Mesenchymal stem cell (in vitro differentiated cells and primary cell): ENCODE data around the gene PHF23.

ENCODE experiments used
- DNase-seq: peaks from one replicate; pipeline ENCODE4 v3.0.0-alpha.2; 2013
- H2AFZ ChIP-seq: one replicate; pipeline ENCODE4 v1.6.1; 2013; ENCODE audit warnings: low read depth, mild to moderate bottlenecking, control low read depth, inconsistent platforms, low read length, moderate library complexity
- H2AK5ac ChIP-seq: 2 replicates; pipeline ENCODE4 v1.6.1; 2013; ENCODE audit warnings: low read length, moderate library complexity, mild to moderate bottlenecking, inconsistent platforms; ENCODE audit not compliant: severe bottlenecking
- H2BK120ac ChIP-seq: one replicate; pipeline ENCODE4 v1.6.1; 2013; ENCODE audit warnings: low read depth, mild to moderate bottlenecking, inconsistent platforms, low read length, moderate library complexity
- H2BK12ac ChIP-seq, 2 experiments: one replicate each; pipeline ENCODE4 v1.6.1; 2013; ENCODE audit warnings: inconsistent platforms in 2 of 2, low read length in 2 of 2, mild to moderate bottlenecking in 2 of 2, moderate library complexity in 2 of 2, control low read depth in 1 of 2
- H2BK15ac ChIP-seq: one replicate; pipeline ENCODE4 v1.6.1; 2013; ENCODE audit warnings: mild to moderate bottlenecking, low read depth, inconsistent platforms; ENCODE audit not compliant: poor library complexity, severe bottlenecking
- H2BK5ac ChIP-seq: 2 replicates; pipeline ENCODE4 v1.6.1; 2013; ENCODE audit warnings: low read depth, mild to moderate bottlenecking, low read length, control low read depth, inconsistent platforms; ENCODE audit not compliant: poor library complexity, severe bottlenecking
- H3K14ac ChIP-seq, 2 experiments: one replicate each; pipeline ENCODE4 v1.6.1; 2013; ENCODE audit warnings: inconsistent platforms in 2 of 2, low read length in 2 of 2, control low read depth in 1 of 2, mild to moderate bottlenecking in 1 of 2, moderate library complexity in 1 of 2
- H3K18ac ChIP-seq, 2 experiments: one replicate each; pipeline ENCODE4 v1.6.1; 2013; ENCODE audit warnings: inconsistent platforms in 2 of 2, low read length in 2 of 2, control low read depth in 1 of 2, low read depth in 1 of 2, mild to moderate bottlenecking in 1 of 2
- H3K23ac ChIP-seq, 2 experiments: one replicate each; pipeline ENCODE4 v1.6.1; 2013; ENCODE audit warnings: inconsistent platforms in 2 of 2, low read length in 2 of 2, mild to moderate bottlenecking in 2 of 2, moderate library complexity in 2 of 2, control low read depth in 1 of 2
- H3K27ac ChIP-seq: 2 replicates; pipeline ENCODE4 v1.5.1; 2013; ENCODE audit warnings: mild to moderate bottlenecking, moderate library complexity, low read length, control low read depth, inconsistent platforms; ENCODE audit not compliant: poor library complexity, severe bottlenecking
- H3K27me3 ChIP-seq, 2 experiments: 2 replicates each; pipeline versions ENCODE4 v1.6.1 to v1.7.0; 2013; ENCODE audit warnings: low read length in 2 of 2, mild to moderate bottlenecking in 2 of 2, moderate library complexity in 2 of 2, control low read depth in 1 of 2, inconsistent platforms in 1 of 2; ENCODE audit not compliant: control insufficient read depth in 1 of 2, insufficient read depth in 1 of 2
- H3K36me3 ChIP-seq, 2 experiments: 2 replicates each; pipeline versions ENCODE4 v1.6.1 to v1.7.0; 2013; ENCODE audit warnings: low read length in 2 of 2, control low read depth in 1 of 2, inconsistent platforms in 1 of 2, low read depth in 1 of 2, mild to moderate bottlenecking in 1 of 2; ENCODE audit not compliant: insufficient read depth in 2 of 2, control insufficient read depth in 1 of 2
- H3K4ac ChIP-seq, 2 experiments: one replicate each; pipeline ENCODE4 v1.6.1; 2013; ENCODE audit warnings: inconsistent platforms in 2 of 2, low read length in 2 of 2, mild to moderate bottlenecking in 2 of 2, moderate library complexity in 2 of 2, control low read depth in 1 of 2, low read depth in 1 of 2
- H3K4me1 ChIP-seq: 2 replicates; pipeline ENCODE4 v1.6.1; 2013; ENCODE audit warnings: low read depth, low read length, control low read depth; ENCODE audit not compliant: control insufficient read depth, insufficient read depth
- H3K4me2 ChIP-seq: 2 replicates; pipeline ENCODE4 v1.6.1; 2013; ENCODE audit warnings: low read length, mild to moderate bottlenecking, inconsistent platforms; ENCODE audit not compliant: poor library complexity, severe bottlenecking
- H3K4me3 ChIP-seq, 2 experiments: 2 replicates each; pipeline versions ENCODE4 v1.5.1 to v1.7.0; 2013; ENCODE audit warnings: low read length in 2 of 2, mild to moderate bottlenecking in 2 of 2, control low read depth in 1 of 2, low read depth in 1 of 2; ENCODE audit not compliant: insufficient read depth in 1 of 2
- H3K79me1 ChIP-seq: replicated peaks from 2 replicates; pipeline ENCODE4 v1.6.1; 2013; ENCODE audit warnings: mild to moderate bottlenecking, control low read depth, low read length, inconsistent platforms; ENCODE audit not compliant: poor library complexity, severe bottlenecking
- H3K9ac ChIP-seq: 2 replicates; pipeline ENCODE4 v1.7.0; 2013; ENCODE audit warnings: mild to moderate bottlenecking, low read length, moderate library complexity
- H3K9me3 ChIP-seq: 2 replicates; pipeline ENCODE4 v1.7.0; 2013; ENCODE audit warnings: mild to moderate bottlenecking, low read length; ENCODE audit not compliant: control insufficient read depth
- H4K8ac ChIP-seq: one replicate; pipeline ENCODE4 v1.6.1; 2013; ENCODE audit warnings: inconsistent platforms, mild to moderate bottlenecking, low read length, moderate library complexity
- H4K91ac ChIP-seq: one replicate; pipeline ENCODE4 v1.6.1; 2013; ENCODE audit warnings: mild to moderate bottlenecking, low read length, inconsistent platforms
- WGBS: methylation state at CpG from one replicate; pipeline ENCODE4 v1.1.7; 2013; ENCODE audit warnings: mixed read lengths; 5-methylcytosine and 5-hydroxymethylcytosine counted together

PHF23 gene

DNA sequence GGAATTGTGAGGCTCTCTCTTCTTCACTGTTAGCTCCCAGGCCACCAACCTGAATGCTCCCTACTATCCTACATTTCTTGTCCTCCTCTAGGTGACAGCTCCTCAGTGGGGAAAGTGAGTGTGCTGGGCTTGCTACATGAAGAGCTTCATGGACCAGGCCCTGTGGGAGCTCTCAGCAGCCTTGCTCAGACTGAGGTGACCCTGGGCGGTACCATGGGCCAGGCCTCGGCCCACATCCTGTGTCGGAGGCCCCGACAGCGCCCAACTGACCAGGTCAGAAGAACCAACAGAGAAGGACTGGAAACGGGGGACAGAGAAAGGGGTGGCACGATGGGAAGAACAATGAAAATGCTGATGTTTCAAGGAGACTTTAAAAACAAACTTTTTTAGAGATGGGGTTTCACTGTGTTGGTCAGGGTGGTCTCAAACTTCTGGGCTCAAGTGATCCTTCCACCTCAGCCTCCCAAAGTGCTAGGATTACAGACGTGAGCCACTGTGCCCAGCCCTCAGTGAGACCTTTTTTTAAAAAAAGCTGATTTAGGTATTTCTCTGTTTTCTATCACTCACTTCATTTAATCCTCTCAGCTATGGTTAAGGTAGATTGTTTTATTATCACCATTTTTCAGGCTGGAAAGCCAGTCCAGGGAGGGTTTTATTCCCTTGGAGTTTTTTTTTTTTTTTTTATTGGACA is 17.7 kb upstream of the PHF23 start:
- WGBS: 98% methylated on average over 7 of the region's 8 CpGs

DNA sequence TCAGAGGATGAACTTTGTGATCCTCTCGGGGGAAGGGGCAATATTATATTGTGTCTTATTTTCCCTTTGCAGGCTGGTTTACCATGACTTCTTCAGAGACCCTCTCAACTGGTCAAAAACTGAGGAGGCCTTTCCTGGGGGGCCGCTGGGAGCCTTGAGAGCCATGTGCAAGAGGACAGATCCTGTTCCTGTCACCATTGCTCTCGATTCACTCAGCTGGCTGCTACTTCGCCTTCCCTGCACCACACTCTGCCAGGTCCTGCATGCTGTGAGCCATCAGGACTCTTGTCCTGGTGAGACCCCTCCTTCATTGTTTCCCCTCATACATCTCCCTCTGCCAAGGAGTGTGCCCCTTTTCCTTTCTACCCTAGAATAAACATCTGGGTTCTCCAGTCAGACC is 15.3 kb upstream of the PHF23 start:
- Histone ChIP-seq H3K79me1 (peaks cover 14% of the 10 kb centered on the region), H3K4ac (no peak overlapping the region), H3K14ac (no peak overlapping the region), H2BK120ac (no peak overlapping the region), H2BK5ac (no peak overlapping the region), H2AK5ac (no peak overlapping the region), H3K9me3 (no peaks in the 10 kb centered on the region), H4K91ac (no peak overlapping the region), H3K4me1 (peaks cover 8% of the 10 kb centered on the region), H2BK15ac (no peak overlapping the region), H4K8ac (no peak overlapping the region), H3K23ac (no peak overlapping the region), H3K18ac (no peak overlapping the region), H2AFZ (no peak overlapping the region), H3K27me3 (no peaks in the 10 kb centered on the region), H3K9ac (no peak overlapping the region), H2BK12ac (no peak overlapping the region), H3K4me3 (no peak overlapping the region), H3K36me3 (peaks cover 39 to 52% of the 10 kb centered on the region in 2 experiments), H3K4me2 (no peak overlapping the region), H3K27ac (no peak overlapping the region)
- DNase-seq: no peak
- WGBS: 95% methylated on average over 4 of the region's 4 CpGs

More for the DNA sequence above, 17.7 kb upstream of the PHF23 start:
- Histone ChIP-seq H3K27ac (no peak overlapping the region), H2BK5ac (no peak overlapping the region), H3K4ac (no peak overlapping the region), H3K14ac (no peak overlapping the region), H4K8ac (no peak overlapping the region), H2AK5ac (no peak overlapping the region), H3K4me2 (no peak overlapping the region), H3K9me3 (no peaks in the 10 kb centered on the region), H2AFZ (no peak overlapping the region), H3K4me1 (peaks cover 12% of the 10 kb centered on the region), H3K36me3 (peaks cover 45 to 54% of the 10 kb centered on the region in 2 experiments), H3K23ac (no peak overlapping the region), H2BK120ac (no peak overlapping the region), H3K79me1 (peaks cover 14% of the 10 kb centered on the region), H3K27me3 (peaks cover 4 to 8% of the 10 kb centered on the region in 2 experiments), H3K4me3 (no peak overlapping the region), H2BK15ac (no peak overlapping the region), H3K18ac (no peak overlapping the region), H4K91ac (no peak overlapping the region), H3K9ac (no peak overlapping the region), H2BK12ac (no peak overlapping the region)
- no peak for DNase-seq

DNA sequence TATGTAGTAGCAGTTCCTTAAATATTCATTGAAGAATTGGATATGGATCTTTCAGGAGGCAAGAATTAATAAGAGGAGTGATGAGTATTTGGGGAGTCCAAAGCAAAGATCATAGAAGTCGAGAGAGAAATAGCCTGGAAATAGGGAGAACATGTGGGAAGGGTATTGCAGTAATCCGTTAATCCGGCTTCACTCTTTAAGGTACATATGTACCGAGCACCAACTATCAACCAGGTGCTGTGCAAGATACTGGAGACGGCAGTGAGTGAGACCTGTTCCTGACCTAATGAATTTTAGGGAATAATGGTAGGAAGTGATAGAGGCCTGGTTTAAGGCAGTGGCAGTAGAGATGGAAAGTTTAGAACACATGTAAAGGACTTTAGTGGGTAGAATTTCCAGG is 13.8 kb upstream of the PHF23 start:
- peak overlapping the region in 1 of 2 experiments; percentile 90 for H3K4me3 ChIP-seq
- no peaks in the 10 kb centered on the region for H3K9me3 ChIP-seq
- H3K36me3 ChIP-seq: peaks cover 29 to 39% of the 10 kb centered on the region in 2 experiments
- peak overlapping the region; percentile 85 for H3K4me2 ChIP-seq
- H3K18ac ChIP-seq: no peak overlapping the region
- H2BK5ac ChIP-seq: no peak overlapping the region
- peak overlapping the region; percentile 97 for H3K9ac ChIP-seq
- no peak overlapping the region for H2AFZ ChIP-seq
- no peak for DNase-seq
- no peak overlapping the region for H3K4ac ChIP-seq
- no peaks in the 10 kb centered on the region for H3K27me3 ChIP-seq
- H4K91ac ChIP-seq: no peak overlapping the region
- H3K14ac ChIP-seq: no peak overlapping the region
- no peak overlapping the region for H4K8ac ChIP-seq
- H3K4me1 ChIP-seq: peaks cover 15% of the 10 kb centered on the region
- no peak overlapping the region for H2BK12ac ChIP-seq
- no peak overlapping the region for H2BK15ac ChIP-seq
- H3K23ac ChIP-seq: no peak overlapping the region
- H2AK5ac ChIP-seq: peak overlapping the region; percentile 49
- H3K27ac ChIP-seq: no peak overlapping the region
- 93% methylated on average over 5 of the region's 5 CpGs for WGBS
- peaks cover 14% of the 10 kb centered on the region for H3K79me1 ChIP-seq
- H2BK120ac ChIP-seq: no peak overlapping the region

DNA sequence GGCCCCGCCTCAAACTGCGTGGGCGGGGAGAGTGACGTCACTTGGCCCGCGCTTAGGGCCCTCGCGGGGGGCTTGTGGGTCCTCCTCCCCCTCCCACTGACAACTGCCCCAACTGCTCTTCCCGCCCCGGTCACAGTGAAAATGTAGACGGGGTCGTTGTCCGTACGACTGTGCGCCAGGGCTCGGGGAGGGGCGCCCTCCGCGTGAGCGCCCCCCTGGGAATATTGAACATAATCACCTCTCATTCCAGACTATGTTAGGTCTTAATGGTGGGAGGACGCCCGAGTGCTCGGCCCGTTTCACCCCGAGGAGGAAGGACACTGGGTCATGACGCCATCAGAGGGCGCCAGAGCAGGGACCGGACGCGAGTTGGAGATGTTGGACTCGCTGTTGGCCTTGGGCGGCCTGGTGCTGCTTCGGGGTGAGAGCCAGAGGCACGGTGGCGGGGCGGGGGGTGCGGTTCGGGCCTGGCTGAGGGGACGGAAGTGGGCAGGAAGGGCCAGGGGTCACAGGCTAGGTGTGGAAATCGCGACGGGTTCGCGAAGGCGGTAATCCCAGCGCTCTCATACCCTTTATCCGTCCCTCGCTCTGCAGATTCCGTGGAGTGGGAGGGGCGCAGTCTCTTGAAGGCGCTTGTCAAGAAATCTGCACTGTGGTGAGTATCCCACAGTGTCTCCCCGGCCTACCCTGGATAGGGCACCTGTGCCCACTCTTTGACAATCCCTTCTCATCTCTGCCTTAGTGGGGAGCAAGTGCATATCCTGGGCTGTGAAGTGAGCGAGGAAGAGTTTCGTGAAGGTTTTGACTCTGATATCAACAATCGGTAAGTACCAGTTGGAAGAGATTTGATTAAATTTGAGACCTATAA is 13.2 kb upstream of the PHF23 start, which contains the start of gene ELP5:
ELP5 (plus strand) TSS at position 40 of the 868 bp plus-strand sequence; CDS start at position 376, 336 bp downstream.
- H3K23ac ChIP-seq: peak within 1 kb of the TSS in 1 of 2 experiments; percentile 72
- peak within 1 kb of the TSS; percentile 93 for H3K4me2 ChIP-seq
- H4K8ac ChIP-seq: peak within 1 kb of the TSS; percentile 96
- H2AK5ac ChIP-seq: no peak within 1 kb of the TSS
- H3K9me3 ChIP-seq: no peaks in the 10 kb centered on the region
- peaks cover 25 to 33% of the 10 kb centered on the region in 2 experiments for H3K36me3 ChIP-seq
- H2BK12ac ChIP-seq: peak within 1 kb of the TSS in 1 of 2 experiments; percentile 65
- peak within 1 kb of the TSS; percentile 90 for H3K4me3 ChIP-seq
- peak within 1 kb of the TSS; percentile 96 for H2BK120ac ChIP-seq
- peaks cover 15% of the 10 kb centered on the region for H3K4me1 ChIP-seq
- DNase-seq: peak; percentile 97
- peak within 1 kb of the TSS; percentile 97 for H3K9ac ChIP-seq
- H3K27me3 ChIP-seq: no peaks in the 10 kb centered on the region
- H3K14ac ChIP-seq: peak within 1 kb of the TSS in 1 of 2 experiments; percentile 93
- peaks cover 14% of the 10 kb centered on the region for H3K79me1 ChIP-seq
- peak within 1 kb of the TSS; percentile 97 for H4K91ac ChIP-seq
- H2BK15ac ChIP-seq: peak within 1 kb of the TSS; percentile 92
- H3K27ac ChIP-seq: peak within 1 kb of the TSS; percentile 99
- H2BK5ac ChIP-seq: peak within 1 kb of the TSS; percentile 97
- peak within 1 kb of the TSS; percentile 73 to 97 for H3K4ac ChIP-seq
- peak within 1 kb of the TSS; percentile 91 for H2AFZ ChIP-seq
- peak within 1 kb of the TSS; percentile 95 to 98 for H3K18ac ChIP-seq
- WGBS: 4% methylated on average over 43 of the region's 55 CpGs
